HepG2 (cell line): ENCODE results near the gene VSX1. TPM values are rescaled to one million over a fixed set of nuclear protein-coding genes. Genes with fewer than 3 reads are reported as not detected.
A peak's percentile ranks its signal among the peaks of the same experiment; 100 is the strongest.

ENCODE experiments used
- CBX5 ChIP-seq: sonication (generic); formaldehyde crosslinking; IDR thresholded peaks from 2 replicates; pipeline ENCODE4 v1.4.0; 2020; ENCODE audit warnings: missing genetic modification reagents, borderline replicate concordance
- CHD4 ChIP-seq: fragments of 200-600 bp; sonication (generic); IDR thresholded peaks from 2 replicates; pipeline ENCODE4 v1.7.0; 2017; ENCODE audit warnings: mild to moderate bottlenecking, low read length, borderline replicate concordance
- EED ChIP-seq: sonication (generic); formaldehyde crosslinking; IDR thresholded peaks from 2 replicates; pipeline ENCODE4 v1.5.0; 2020; ENCODE audit warnings: mild to moderate bottlenecking, missing genetic modification reagents
- RXRA ChIP-seq: sonication (generic); formaldehyde crosslinking; IDR thresholded peaks from 2 replicates; pipeline ENCODE4 v1.5.1; 2020; ENCODE audit warnings: missing genetic modification reagents
- SALL2 ChIP-seq: sonication (generic); formaldehyde crosslinking; IDR thresholded peaks from 2 replicates; pipeline ENCODE4 v1.8.1; 2023; ENCODE audit warnings: mild to moderate bottlenecking, missing genetic modification reagents, inconsistent platforms
- TBX2 ChIP-seq: sonication (generic); formaldehyde crosslinking; IDR thresholded peaks from 2 replicates; pipeline ENCODE4 v1.5.0; 2020; ENCODE audit warnings: missing genetic modification reagents, mild to moderate bottlenecking, borderline replicate concordance
- ZNF766 ChIP-seq: sonication (generic); formaldehyde crosslinking; IDR thresholded peaks from 2 replicates; pipeline ENCODE4 v1.5.0; 2020; ENCODE audit warnings: missing genetic modification reagents, borderline replicate concordance
- ZNF788 ChIP-seq: sonication (generic); formaldehyde crosslinking; IDR thresholded peaks from 2 replicates; pipeline ENCODE4 v1.5.0; 2020; ENCODE audit warnings: mild to moderate bottlenecking, missing genetic modification reagents, borderline replicate concordance
- polyA plus RNA-seq, 8 experiments: library from polyadenylated mRNA; depleted of rRNA in 3 of 8; stranded (reverse) in 7 of 8; unstranded in 1 of 8; fragments of >200 nt; fragmentation: Illumina TruSeq in 4 of 8; extraction: Trizol in 4 of 8; gene quantifications; 2 replicates each; pipeline versions ENCODE4 v1.2.1 to v1.2.3, GENCODE V29; 2011 to 2016; ENCODE audit warnings: low read depth in 4 of 8, missing spikeins in 1 of 8, mixed read lengths in 1 of 8; ENCODE audit not compliant: insufficient read depth in 1 of 8
- total RNA-seq, 5 experiments: library from RNA; depleted of rRNA; stranded (reverse); fragments of >200 nt; fragmentation: Illumina TruSeq; extraction: Trizol; gene quantifications; 2 replicates each; pipeline ENCODE4 v1.2.3, GENCODE V29; 2016; ENCODE audit warnings: low read depth in 1 of 5
- TF ChIP-seq, protein P1 (sequence below): sonication (generic); formaldehyde crosslinking; IDR thresholded peaks from 2 replicates; pipeline ENCODE4 v1.4.0; 2020; ENCODE audit warnings: missing genetic modification reagents, borderline replicate concordance
- TF ChIP-seq, protein P2 (sequence below): sonication (generic); formaldehyde crosslinking; IDR thresholded peaks from 2 replicates; pipeline ENCODE4 v1.4.0; 2020; ENCODE audit warnings: missing genetic modification reagents
- TF ChIP-seq, protein P3 (sequence below): IDR thresholded peaks from 2 replicates; pipeline ENCODE4 v1.6.1; 2016; ENCODE audit warnings: mild to moderate bottlenecking, missing biosample characterization, missing genetic modification reagents
- TF ChIP-seq, protein P4 (sequence below): sonication (generic); formaldehyde crosslinking; IDR thresholded peaks from 2 replicates; pipeline ENCODE4 v1.4.0; 2020; ENCODE audit warnings: mild to moderate bottlenecking, missing genetic modification reagents, borderline replicate concordance

The VSX1 gene
- total and polyA plus RNA-seq, 2 of the 13 experiments (the other 11 are each of a cell fraction or from before 2014, with no cell fraction given): 0.04 TPM; not detected in 1

- TF ChIP-seq, protein P1, sequence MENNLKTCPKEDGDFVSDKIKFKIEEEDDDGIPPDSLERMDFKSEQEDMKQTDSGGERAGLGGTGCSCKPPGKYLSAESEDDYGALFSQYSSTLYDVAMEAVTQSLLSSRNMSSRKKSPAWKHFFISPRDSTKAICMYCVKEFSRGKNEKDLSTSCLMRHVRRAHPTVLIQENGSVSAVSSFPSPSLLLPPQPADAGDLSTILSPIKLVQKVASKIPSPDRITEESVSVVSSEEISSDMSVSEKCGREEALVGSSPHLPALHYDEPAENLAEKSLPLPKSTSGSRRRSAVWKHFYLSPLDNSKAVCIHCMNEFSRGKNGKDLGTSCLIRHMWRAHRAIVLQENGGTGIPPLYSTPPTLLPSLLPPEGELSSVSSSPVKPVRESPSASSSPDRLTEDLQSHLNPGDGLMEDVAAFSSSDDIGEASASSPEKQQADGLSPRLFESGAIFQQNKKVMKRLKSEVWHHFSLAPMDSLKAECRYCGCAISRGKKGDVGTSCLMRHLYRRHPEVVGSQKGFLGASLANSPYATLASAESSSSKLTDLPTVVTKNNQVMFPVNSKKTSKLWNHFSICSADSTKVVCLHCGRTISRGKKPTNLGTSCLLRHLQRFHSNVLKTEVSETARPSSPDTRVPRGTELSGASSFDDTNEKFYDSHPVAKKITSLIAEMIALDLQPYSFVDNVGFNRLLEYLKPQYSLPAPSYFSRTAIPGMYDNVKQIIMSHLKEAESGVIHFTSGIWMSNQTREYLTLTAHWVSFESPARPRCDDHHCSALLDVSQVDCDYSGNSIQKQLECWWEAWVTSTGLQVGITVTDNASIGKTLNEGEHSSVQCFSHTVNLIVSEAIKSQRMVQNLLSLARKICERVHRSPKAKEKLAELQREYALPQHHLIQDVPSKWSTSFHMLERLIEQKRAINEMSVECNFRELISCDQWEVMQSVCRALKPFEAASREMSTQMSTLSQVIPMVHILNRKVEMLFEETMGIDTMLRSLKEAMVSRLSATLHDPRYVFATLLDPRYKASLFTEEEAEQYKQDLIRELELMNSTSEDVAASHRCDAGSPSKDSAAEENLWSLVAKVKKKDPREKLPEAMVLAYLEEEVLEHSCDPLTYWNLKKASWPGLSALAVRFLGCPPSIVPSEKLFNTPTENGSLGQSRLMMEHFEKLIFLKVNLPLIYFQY: no peak
- TF ChIP-seq RXRA (CRISPR knock-in tag) (no peak), CBX5 (CRISPR knock-in tag) (no peak), ZNF788 (CRISPR knock-in tag) (no peak), EED (no peak), ZNF766 (0 out of 2 replicates have a peak, but pooled peaks have one; percentile 37), CHD4 (no peak), TBX2 (CRISPR knock-in tag) (0 out of 2 replicates have a peak, but pooled peaks have one; percentile 30), SALL2 (CRISPR knock-in tag) (no peak)
- TF ChIP-seq, protein P2, sequence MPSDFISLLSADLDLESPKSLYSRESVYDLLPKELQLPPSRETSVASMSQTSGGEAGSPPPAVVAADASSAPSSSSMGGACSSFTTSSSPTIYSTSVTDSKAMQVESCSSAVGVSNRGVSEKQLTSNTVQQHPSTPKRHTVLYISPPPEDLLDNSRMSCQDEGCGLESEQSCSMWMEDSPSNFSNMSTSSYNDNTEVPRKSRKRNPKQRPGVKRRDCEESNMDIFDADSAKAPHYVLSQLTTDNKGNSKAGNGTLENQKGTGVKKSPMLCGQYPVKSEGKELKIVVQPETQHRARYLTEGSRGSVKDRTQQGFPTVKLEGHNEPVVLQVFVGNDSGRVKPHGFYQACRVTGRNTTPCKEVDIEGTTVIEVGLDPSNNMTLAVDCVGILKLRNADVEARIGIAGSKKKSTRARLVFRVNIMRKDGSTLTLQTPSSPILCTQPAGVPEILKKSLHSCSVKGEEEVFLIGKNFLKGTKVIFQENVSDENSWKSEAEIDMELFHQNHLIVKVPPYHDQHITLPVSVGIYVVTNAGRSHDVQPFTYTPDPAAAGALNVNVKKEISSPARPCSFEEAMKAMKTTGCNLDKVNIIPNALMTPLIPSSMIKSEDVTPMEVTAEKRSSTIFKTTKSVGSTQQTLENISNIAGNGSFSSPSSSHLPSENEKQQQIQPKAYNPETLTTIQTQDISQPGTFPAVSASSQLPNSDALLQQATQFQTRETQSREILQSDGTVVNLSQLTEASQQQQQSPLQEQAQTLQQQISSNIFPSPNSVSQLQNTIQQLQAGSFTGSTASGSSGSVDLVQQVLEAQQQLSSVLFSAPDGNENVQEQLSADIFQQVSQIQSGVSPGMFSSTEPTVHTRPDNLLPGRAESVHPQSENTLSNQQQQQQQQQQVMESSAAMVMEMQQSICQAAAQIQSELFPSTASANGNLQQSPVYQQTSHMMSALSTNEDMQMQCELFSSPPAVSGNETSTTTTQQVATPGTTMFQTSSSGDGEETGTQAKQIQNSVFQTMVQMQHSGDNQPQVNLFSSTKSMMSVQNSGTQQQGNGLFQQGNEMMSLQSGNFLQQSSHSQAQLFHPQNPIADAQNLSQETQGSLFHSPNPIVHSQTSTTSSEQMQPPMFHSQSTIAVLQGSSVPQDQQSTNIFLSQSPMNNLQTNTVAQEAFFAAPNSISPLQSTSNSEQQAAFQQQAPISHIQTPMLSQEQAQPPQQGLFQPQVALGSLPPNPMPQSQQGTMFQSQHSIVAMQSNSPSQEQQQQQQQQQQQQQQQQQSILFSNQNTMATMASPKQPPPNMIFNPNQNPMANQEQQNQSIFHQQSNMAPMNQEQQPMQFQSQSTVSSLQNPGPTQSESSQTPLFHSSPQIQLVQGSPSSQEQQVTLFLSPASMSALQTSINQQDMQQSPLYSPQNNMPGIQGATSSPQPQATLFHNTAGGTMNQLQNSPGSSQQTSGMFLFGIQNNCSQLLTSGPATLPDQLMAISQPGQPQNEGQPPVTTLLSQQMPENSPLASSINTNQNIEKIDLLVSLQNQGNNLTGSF: no peak
- TF ChIP-seq, protein P3, sequence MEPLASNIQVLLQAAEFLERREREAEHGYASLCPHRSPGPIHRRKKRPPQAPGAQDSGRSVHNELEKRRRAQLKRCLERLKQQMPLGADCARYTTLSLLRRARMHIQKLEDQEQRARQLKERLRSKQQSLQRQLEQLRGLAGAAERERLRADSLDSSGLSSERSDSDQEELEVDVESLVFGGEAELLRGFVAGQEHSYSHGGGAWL (CRISPR knock-in tag): no peak
- TF ChIP-seq, protein P4, sequence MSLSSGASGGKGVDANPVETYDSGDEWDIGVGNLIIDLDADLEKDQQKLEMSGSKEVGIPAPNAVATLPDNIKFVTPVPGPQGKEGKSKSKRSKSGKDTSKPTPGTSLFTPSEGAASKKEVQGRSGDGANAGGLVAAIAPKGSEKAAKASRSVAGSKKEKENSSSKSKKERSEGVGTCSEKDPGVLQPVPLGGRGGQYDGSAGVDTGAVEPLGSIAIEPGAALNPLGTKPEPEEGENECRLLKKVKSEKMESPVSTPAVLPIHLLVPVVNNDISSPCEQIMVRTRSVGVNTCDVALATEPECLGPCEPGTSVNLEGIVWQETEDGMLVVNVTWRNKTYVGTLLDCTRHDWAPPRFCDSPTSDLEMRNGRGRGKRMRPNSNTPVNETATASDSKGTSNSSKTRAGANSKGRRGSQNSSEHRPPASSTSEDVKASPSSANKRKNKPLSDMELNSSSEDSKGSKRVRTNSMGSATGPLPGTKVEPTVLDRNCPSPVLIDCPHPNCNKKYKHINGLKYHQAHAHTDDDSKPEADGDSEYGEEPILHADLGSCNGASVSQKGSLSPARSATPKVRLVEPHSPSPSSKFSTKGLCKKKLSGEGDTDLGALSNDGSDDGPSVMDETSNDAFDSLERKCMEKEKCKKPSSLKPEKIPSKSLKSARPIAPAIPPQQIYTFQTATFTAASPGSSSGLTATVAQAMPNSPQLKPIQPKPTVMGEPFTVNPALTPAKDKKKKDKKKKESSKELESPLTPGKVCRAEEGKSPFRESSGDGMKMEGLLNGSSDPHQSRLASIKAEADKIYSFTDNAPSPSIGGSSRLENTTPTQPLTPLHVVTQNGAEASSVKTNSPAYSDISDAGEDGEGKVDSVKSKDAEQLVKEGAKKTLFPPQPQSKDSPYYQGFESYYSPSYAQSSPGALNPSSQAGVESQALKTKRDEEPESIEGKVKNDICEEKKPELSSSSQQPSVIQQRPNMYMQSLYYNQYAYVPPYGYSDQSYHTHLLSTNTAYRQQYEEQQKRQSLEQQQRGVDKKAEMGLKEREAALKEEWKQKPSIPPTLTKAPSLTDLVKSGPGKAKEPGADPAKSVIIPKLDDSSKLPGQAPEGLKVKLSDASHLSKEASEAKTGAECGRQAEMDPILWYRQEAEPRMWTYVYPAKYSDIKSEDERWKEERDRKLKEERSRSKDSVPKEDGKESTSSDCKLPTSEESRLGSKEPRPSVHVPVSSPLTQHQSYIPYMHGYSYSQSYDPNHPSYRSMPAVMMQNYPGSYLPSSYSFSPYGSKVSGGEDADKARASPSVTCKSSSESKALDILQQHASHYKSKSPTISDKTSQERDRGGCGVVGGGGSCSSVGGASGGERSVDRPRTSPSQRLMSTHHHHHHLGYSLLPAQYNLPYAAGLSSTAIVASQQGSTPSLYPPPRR: no peak
These were observed 17.3 kb downstream of the VSX1 start (continued) for GRCh38 chr20:25064561-25065071.
